ENCODE results near the gene FKBP14. TPM values are rescaled to one million over a fixed set of nuclear protein-coding genes. Genes with fewer than 3 reads are reported as not detected.

The FKBP14 gene
- total RNA-seq, 1 donor from 2014 or later = 100 TPM

GRCh38 chr7:30072735-30073134 is 46.2 kb upstream of the FKBP14 start:
- Histone ChIP-seq H3K4me1 (ENCODE audit: insufficient read depth, low read length) (peaks cover 5% of the 10 kb centered on the region), H3K36me3 (ENCODE audit: insufficient read depth, low read length) (no peaks in the 10 kb centered on the region), H3K27ac (ENCODE audit: low read depth, low read length) (no peak overlapping the region), H3K4me3 (ENCODE audit: insufficient read depth, low read depth, low read length) (no peak overlapping the region), H4K20me1 (ENCODE audit: insufficient read depth, low read length) (no peaks in the 10 kb centered on the region), H3K79me2 (ENCODE audit: insufficient read depth, low read length) (no peaks in the 10 kb centered on the region), H2AFZ (ENCODE audit: low read depth, low read length) (no peak overlapping the region), H3K9me3 (ENCODE audit: insufficient read depth, low read depth, low read length) (no peaks in the 10 kb centered on the region), H3K9ac (ENCODE audit: low read length) (no peak overlapping the region), H3K4me2 (ENCODE audit: low read length) (no peak overlapping the region), H3K27me3 (ENCODE audit: insufficient read depth, low read length) (no peaks in the 10 kb centered on the region)
- H3K27ac Mint-ChIP-seq (ENCODE audit: unreplicated experiment) = no peak overlapping the region
- FAIRE-seq (no peak), DNase-seq (ENCODE audit: low read depth) (no peak)
- H3K9me3 Mint-ChIP-seq (ENCODE audit: unreplicated experiment) = no peaks in the 10 kb centered on the region
- H3K4me3 Mint-ChIP-seq (ENCODE audit: unreplicated experiment) = no peak overlapping the region
- TF ChIP-seq EZH2 (IDR thresholded peaks at IDR 0.05; ENCODE audit: insufficient read depth, low read length) = no peak
- TF ChIP-seq CTCF (IDR thresholded peaks at IDR 0.05; ENCODE audit: insufficient read depth, low read depth, low read length) = no peak
- H3K4me1 Mint-ChIP-seq (ENCODE audit: low read depth, unreplicated experiment) = peaks cover 28% of the 10 kb centered on the region
- H3K27me3 Mint-ChIP-seq (ENCODE audit: low read depth, unreplicated experiment) = no peaks in the 10 kb centered on the region
- peaks cover 1% of the 10 kb centered on the region for H3K36me3 Mint-ChIP-seq (ENCODE audit: low read depth, unreplicated experiment)

- Histone ChIP-seq H3K4me3 (ENCODE audit: insufficient read depth, low read depth, low read length) (no peak overlapping the region), H3K4me1 (ENCODE audit: insufficient read depth, low read length) (peaks cover 7% of the 10 kb centered on the region), H3K79me2 (ENCODE audit: insufficient read depth, low read length) (no peaks in the 10 kb centered on the region), H3K9me3 (ENCODE audit: insufficient read depth, low read depth, low read length) (no peaks in the 10 kb centered on the region), H3K36me3 (ENCODE audit: insufficient read depth, low read length) (no peaks in the 10 kb centered on the region), H3K27me3 (ENCODE audit: insufficient read depth, low read length) (no peaks in the 10 kb centered on the region), H3K4me2 (ENCODE audit: low read length) (no peak overlapping the region), H4K20me1 (ENCODE audit: insufficient read depth, low read length) (no peaks in the 10 kb centered on the region), H2AFZ (ENCODE audit: low read depth, low read length) (no peak overlapping the region), H3K27ac (ENCODE audit: low read depth, low read length) (no peak overlapping the region), H3K9ac (ENCODE audit: low read length) (no peak overlapping the region)
- H3K9me3 Mint-ChIP-seq (ENCODE audit: unreplicated experiment) = no peaks in the 10 kb centered on the region
- peaks cover 29% of the 10 kb centered on the region for H3K4me1 Mint-ChIP-seq (ENCODE audit: low read depth, unreplicated experiment)
- H3K4me3 Mint-ChIP-seq (ENCODE audit: unreplicated experiment) = no peak overlapping the region
- H3K27me3 Mint-ChIP-seq (ENCODE audit: low read depth, unreplicated experiment) = no peaks in the 10 kb centered on the region
- no peak for TF ChIP-seq EZH2 (IDR thresholded peaks at IDR 0.05; ENCODE audit: insufficient read depth, low read length)
- no peak for TF ChIP-seq CTCF (IDR thresholded peaks at IDR 0.05; ENCODE audit: insufficient read depth, low read depth, low read length)
- H3K27ac Mint-ChIP-seq (ENCODE audit: unreplicated experiment) = no peak overlapping the region
- DNase-seq (ENCODE audit: low read depth) = no peak
- no peak for FAIRE-seq
- H3K36me3 Mint-ChIP-seq (ENCODE audit: low read depth, unreplicated experiment) = peaks cover 3% of the 10 kb centered on the region
Measured at GRCh38 chr7:30070052-30070451, 43.5 kb upstream of the FKBP14 start.

GRCh38 chr7:30069096-30069867 is 42.8 kb upstream of the FKBP14 start:
- no peak overlapping the region for H3K4me2 ChIP-seq (ENCODE audit: low read length)
- peaks cover 23% of the 10 kb centered on the region for H3K4me1 Mint-ChIP-seq (ENCODE audit: low read depth, unreplicated experiment)
- no peaks in the 10 kb centered on the region for H3K27me3 Mint-ChIP-seq (ENCODE audit: low read depth, unreplicated experiment)
- H4K20me1 ChIP-seq (ENCODE audit: insufficient read depth, low read length) = no peaks in the 10 kb centered on the region
- peaks cover 7% of the 10 kb centered on the region for H3K4me1 ChIP-seq (ENCODE audit: insufficient read depth, low read length)
- no peaks in the 10 kb centered on the region for H3K27me3 ChIP-seq (ENCODE audit: insufficient read depth, low read length)
- no peaks in the 10 kb centered on the region for H3K9me3 Mint-ChIP-seq (ENCODE audit: unreplicated experiment)
- H2AFZ ChIP-seq (ENCODE audit: low read depth, low read length) = no peak overlapping the region
- peaks cover 3% of the 10 kb centered on the region for H3K36me3 Mint-ChIP-seq (ENCODE audit: low read depth, unreplicated experiment)
- H3K27ac ChIP-seq (ENCODE audit: low read depth, low read length) = no peak overlapping the region
- H3K79me2 ChIP-seq (ENCODE audit: insufficient read depth, low read length) = no peaks in the 10 kb centered on the region
- no peak for TF ChIP-seq CTCF (IDR thresholded peaks at IDR 0.05; ENCODE audit: insufficient read depth, low read depth, low read length)
- TF ChIP-seq EZH2 (IDR thresholded peaks at IDR 0.05; ENCODE audit: insufficient read depth, low read length) = no peak
- no peak overlapping the region for H3K9ac ChIP-seq (ENCODE audit: low read length)
- H3K36me3 ChIP-seq (ENCODE audit: insufficient read depth, low read length) = no peaks in the 10 kb centered on the region
- FAIRE-seq (no peak), DNase-seq (ENCODE audit: low read depth) (no peak)
- H3K9me3 ChIP-seq (ENCODE audit: insufficient read depth, low read depth, low read length) = no peaks in the 10 kb centered on the region
- H3K4me3 Mint-ChIP-seq (ENCODE audit: unreplicated experiment) = peak overlapping the region; percentile 17
- H3K27ac Mint-ChIP-seq (ENCODE audit: unreplicated experiment) = peak overlapping the region; percentile 63
- H3K4me3 ChIP-seq (ENCODE audit: insufficient read depth, low read depth, low read length) = no peak overlapping the region

Measured in astrocyte (in vitro differentiated cells and primary cell).